SIG-M5 treated with dmso at 0.1 percent for 504 hours (cell line): ENCODE data around the gene FFAR3.

Experiments used
- DNase-seq: peaks from one replicate; lab custom pipeline; 2025; ENCODE audit not compliant: unreplicated experiment; lab: John Stamatoyannopoulos, UW

The FFAR3 gene, protein sequence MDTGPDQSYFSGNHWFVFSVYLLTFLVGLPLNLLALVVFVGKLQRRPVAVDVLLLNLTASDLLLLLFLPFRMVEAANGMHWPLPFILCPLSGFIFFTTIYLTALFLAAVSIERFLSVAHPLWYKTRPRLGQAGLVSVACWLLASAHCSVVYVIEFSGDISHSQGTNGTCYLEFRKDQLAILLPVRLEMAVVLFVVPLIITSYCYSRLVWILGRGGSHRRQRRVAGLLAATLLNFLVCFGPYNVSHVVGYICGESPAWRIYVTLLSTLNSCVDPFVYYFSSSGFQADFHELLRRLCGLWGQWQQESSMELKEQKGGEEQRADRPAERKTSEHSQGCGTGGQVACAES

GRCh38 chr19:35357867-35358573, at the start of gene FFAR3:
TSS of gene FFAR3 (plus strand) at chr19:35358460. CDS start at chr19:35358891, 431 bp downstream.
- DNase-seq, result peak; percentile 51

GRCh38 chr19:35308910-35309309, 49.4 kb upstream of the FFAR3 start:
- no peak for DNase-seq

DNA sequence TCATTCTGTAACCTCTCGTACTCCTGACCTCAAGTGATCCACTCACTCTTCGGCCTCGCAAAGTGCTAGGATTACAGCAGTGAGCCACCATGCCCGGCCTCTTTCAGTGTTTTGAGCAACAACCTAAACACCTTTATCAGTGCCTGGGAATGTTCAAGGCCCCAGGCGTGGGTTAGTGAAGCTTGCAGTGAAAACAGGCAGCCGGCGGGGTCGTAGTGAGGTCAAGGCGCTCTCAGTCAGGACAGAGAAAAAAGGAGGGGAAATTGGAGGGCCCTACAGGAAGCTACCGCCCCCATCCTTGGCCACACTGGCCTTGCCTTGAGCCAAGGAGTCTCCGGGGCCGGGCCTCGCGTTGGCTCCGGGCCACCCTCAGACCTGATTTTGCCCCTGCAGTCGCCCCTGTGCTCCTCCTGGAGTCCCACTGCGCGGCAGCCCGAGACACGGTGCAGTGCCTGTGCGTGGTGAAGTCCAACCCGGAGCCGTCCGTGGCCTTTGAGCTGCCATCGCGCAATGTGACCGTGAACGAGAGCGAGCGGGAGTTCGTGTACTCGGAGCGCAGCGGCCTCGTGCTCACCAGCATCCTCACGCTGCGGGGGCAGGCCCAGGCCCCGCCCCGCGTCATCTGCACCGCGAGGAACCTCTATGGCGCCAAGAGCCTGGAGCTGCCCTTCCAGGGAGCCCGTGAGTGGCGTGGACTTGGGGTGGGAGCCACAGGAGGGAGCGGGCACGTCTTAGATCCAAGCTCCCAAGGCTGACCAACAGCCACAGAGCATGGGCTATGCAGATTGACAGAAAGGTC, 48.6 kb upstream of the FFAR3 start:
- no peak for DNase-seq

GRCh38 chr19:35310331-35310730, 47.9 kb upstream of the FFAR3 start:
- DNase-seq, result no peak

DNA sequence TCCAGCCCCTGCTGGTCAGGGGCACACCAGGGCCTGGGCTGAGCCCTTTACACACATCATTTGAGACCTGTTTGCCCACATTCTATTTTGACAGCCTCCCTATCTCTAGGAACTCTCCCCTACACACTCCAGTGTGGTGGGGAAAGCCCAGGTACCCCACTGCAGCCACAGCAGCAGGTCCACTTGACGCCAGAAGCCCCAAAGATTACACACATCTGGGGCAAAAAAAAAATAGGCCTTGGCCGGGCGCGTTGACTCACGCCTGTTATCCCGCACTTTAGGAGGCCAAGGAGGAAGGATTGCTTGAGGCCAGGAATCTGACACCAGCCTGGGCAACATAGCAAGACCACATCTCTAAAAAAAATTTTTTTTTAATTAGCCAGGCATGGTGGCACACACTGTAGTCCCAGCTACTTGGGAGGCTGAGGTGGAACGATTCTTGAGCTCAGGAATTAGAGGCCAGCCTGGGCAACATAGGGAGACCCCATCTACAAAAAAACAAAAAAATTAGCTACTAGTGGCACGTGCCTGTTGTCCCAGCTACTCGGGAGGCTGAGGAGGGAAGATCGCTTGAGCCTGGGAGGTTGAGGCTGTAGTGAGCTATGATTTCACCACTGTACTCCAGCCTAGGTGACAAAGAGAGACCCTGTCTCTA, 47.3 kb upstream of the FFAR3 start:
- DNase-seq, result no peak

DNA sequence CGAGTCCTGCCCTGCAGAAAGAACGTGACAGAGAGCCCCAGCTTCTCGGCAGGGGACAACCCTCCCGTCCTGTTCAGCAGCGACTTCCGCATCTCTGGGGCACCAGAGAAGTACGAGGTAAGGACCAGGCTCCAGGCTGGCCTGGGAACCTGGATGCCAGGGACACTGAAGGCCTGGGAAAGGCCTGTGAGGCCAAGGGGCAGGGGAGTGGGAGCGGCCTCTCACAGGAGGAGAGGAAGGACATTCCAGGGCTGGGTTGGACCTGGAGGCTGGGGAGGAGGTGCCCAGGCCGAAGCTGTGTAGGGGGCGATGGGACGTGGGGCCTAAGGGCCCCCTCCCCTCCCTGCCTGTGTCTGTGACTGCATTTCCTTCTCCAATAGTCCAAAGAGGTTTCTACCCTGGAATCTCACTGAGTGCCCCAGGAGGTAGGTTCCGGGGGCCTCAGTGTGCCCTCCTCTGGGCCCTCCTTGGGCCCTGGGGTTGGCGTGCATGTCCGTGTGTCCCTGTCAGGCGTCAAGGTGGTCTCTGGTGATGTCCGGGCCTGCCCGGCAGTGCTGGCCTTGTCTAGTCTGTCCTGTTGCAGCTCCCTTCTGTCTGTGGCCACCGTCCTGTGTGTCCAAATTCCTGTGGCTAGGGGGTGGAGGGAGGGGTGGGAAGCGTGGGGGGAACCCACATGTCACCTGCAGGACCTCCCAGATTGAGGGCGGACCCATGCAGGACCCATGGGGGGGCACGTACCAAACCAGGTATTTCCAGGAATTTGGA, 46.2 kb upstream of the FFAR3 start:
- no peak for DNase-seq

DNA sequence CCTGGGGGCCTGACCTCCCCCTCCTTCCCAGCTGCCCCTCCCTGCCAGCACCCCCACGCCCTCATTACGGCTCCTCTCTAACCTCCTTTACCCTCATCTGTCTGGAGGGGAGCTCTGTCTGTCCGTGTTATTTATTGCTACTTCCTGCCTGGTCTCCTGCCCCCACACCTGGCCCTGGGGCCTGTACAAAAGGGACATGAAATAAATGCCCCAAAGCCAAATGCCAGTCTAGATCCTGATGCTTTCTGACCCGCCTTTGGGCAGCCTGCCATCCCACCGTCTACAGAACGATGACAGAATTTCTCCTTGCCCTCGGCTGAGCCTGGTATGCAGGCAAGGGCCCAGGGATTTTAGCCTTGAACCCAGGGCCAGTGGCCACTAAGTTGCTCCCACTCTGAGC, 44.7 kb upstream of the FFAR3 start:
- no peak for DNase-seq

GRCh38 chr19:35314031-35314430, 44.2 kb upstream of the FFAR3 start:
- DNase-seq, result no peak

- no peak for DNase-seq
Observed at GRCh38 chr19:35314858-35315470, 43.3 kb upstream of the FFAR3 start.

- no peak for DNase-seq
Observed at GRCh38 chr19:35315883-35316282, 42.4 kb upstream of the FFAR3 start.

GRCh38 chr19:35316560-35316959, 41.7 kb upstream of the FFAR3 start:
- no peak for DNase-seq

- no peak for DNase-seq
Observed at GRCh38 chr19:35317464-35318043, 40.7 kb upstream of the FFAR3 start.

- no peak for DNase-seq
Observed at GRCh38 chr19:35318679-35319448, 39.4 kb upstream of the FFAR3 start.

- DNase-seq, result peak; percentile 48
Observed at GRCh38 chr19:35320065-35320713, 38.1 kb upstream of the FFAR3 start.

DNA sequence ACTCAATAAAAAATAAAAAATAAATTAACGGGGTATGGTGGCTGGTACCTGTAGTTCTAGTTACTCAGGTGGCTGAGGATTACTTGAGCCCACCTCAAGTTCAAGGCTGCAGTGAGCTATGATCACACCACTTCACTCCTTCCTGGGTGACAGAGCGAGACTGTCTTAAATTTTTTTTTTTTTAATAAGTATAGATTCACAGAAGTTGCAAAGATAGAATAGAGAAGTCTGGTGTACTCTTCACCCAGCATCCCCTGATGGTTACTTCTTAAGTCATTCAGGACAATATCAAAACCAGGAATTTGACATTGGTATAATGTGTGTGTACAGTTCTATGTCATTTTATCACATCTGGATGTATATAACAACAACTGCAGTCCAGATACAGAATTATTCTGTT, 37.0 kb upstream of the FFAR3 start:
- DNase-seq, result no peak

DNA sequence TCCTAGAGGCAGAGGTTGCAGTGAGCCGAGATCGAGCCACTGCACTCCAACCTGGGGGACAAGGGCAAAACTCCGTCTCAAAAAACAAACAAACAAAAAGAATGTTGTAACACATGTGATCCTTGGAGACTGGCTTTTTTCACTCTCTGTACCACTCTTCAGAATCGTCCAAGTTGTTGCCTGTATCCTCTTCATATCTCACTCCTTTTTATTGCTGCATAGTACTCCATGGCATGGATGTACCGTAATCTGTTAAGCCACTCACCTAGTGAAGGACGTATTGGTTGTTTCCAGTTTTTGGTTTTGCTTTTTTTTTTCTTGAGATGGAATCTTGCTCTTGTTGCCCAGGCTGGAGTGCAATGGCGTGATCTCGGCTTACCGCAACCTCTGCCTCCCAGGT, 36.2 kb upstream of the FFAR3 start:
- no peak for DNase-seq

DNA sequence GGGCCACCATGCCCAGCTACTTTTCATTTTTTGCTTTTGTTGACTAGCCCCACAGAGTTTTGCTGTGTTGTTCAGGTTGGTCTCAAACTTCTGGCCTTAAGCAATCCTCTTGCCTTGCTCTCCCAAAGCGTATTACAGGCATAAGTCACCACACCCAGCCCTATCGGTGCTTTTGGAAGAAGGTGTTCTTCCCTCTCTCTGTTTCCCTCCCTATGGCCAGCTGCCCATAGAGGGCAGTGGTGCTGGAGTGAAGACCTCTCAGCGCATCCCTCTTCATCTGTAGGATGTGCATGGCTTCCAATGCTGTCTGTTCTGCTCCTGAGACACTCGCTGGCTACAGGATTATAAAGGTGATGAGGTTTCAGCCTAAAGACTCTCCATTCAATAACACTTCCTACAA, 30.6 kb upstream of the FFAR3 start:
- DNase-seq, result peak; percentile 14

DNA sequence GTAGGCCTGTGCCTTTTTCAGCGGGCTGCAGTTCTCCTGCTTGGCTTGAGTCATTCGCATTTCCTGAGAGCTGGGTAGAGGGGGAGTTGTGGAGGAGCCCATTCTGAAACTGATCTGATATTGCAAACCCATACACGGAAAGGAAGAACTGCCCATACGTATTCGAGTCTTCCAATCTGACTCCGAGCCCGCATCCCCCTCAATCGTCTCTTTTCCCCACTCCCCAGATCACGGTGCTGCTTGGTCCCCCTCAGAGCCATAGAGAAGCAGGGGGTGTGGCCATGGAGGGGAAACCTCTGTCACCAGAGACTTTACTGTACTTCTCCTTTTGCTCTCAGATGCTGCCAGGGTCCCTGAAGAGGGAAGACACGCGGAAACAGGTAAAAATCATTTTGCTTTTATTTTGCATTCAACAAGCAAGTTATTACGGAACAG, 29.4 kb upstream of the FFAR3 start, which contains the start of gene CD22:
Gene CD22, plus strand, starts transcription at position 337 of the 435 bp plus-strand sequence. CDS start 2,854 bp downstream, outside the sequence.
- DNase-seq, result peak; percentile 25
